Memory B cell (primary cell): ENCODE results near the gene BAIAP2.
"Not testable (repeated sequence)": the region's sequence is repeated elsewhere in the genome, so short reads cannot be mapped to it uniquely, and the experiment has no call there.

ENCODE experiments used
- ATAC-seq: fragments of 150-1000 bp; cut with Tn5 transposase; 2 replicates; pipeline ENCODE4 v1.10.0; 2021; ENCODE audit warnings: low read depth, mild to moderate bottlenecking, moderate library complexity
- DNase-seq, 2 donors: peaks; one replicate each; pipeline ENCODE4 v3.0.0; 2022; ENCODE audit warnings: low spot score in 2 of 2
- H3K27ac Mint-ChIP-seq: one replicate; pipeline ENCODE4 v1.8.0; 2022; ENCODE audit warnings: mild to moderate bottlenecking, moderate library complexity, mixed read lengths
- H3K27me3 Mint-ChIP-seq: one replicate; pipeline ENCODE4 v1.8.0; 2022; ENCODE audit warnings: mixed read lengths
- H3K36me3 Mint-ChIP-seq: one replicate; pipeline ENCODE4 v1.8.0; 2022; ENCODE audit warnings: mild to moderate bottlenecking, mixed read lengths
- H3K4me1 Mint-ChIP-seq: one replicate; pipeline ENCODE4 v1.8.0; 2022; ENCODE audit warnings: mixed read lengths
- H3K4me3 Mint-ChIP-seq: one replicate; pipeline ENCODE4 v1.8.0; 2022; ENCODE audit warnings: mild to moderate bottlenecking, moderate library complexity, mixed read lengths
- H3K9me3 Mint-ChIP-seq: one replicate; pipeline ENCODE4 v1.8.0; 2022; ENCODE audit warnings: mixed read lengths

Gene BAIAP2

DNA sequence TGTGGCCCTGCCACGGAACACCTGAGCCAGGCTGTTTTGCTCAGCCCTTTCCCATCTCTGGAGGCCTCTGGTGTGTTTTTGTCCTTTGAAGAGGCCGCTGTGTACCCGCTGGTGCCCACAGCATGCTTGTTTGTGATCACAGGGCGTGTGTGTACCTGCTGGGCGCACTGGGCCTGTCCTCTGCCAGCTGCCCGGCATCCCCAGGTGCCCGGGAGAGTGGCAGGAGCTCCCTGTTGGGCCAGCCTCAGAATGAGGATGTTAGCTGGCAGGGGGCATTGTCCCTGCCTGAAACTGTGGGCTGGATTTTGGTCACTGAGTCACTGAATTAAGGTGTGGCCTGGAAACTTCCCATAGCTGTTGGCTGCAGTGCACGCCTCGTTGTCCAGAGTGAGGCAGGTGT, 31.1 kb downstream of the BAIAP2 start:
- peaks cover 2% of the 10 kb centered on the region for H3K4me1 Mint-ChIP-seq
- H3K27me3 Mint-ChIP-seq: peaks cover 11% of the 10 kb centered on the region
- ATAC-seq (no peak), DNase-seq (no peak)
- H3K9me3 Mint-ChIP-seq: no peaks in the 10 kb centered on the region
- H3K4me3 Mint-ChIP-seq: no peak overlapping the region
- H3K27ac Mint-ChIP-seq: no peak overlapping the region
- H3K36me3 Mint-ChIP-seq: no peaks in the 10 kb centered on the region

DNA sequence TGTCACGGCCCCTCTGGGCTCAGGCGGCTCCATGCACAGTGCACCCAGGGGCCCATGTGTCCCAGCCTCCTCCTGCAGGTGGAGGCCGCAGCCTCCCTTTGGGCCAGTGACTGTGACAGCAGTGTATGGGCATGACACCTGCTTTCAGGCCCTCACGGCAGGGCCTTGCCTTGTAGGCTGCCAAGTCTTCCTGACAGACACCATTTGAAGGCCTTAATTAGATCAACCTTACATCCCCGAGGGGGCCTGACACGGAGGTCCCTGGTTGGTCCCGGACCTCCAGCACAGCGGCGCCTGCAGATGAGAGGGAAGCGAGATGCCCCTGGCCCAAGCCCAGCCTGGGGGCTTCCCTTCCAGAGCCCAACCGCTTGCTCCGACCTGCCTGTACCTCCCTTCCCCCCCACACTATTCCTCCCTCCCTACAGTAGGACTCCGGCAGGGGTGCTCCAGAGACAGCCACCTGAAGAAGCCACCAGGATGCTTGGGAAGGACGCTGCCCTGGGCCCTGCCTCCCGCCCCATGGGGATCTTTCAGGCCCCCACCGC, 31.9 kb downstream of the BAIAP2 start:
- H3K4me1 Mint-ChIP-seq: peaks cover 2% of the 10 kb centered on the region
- peaks cover 9% of the 10 kb centered on the region for H3K27me3 Mint-ChIP-seq
- H3K27ac Mint-ChIP-seq: no peak overlapping the region
- no peak for DNase-seq
- H3K36me3 Mint-ChIP-seq: no peaks in the 10 kb centered on the region
- ATAC-seq: no peak
- no peak overlapping the region for H3K4me3 Mint-ChIP-seq
- no peaks in the 10 kb centered on the region for H3K9me3 Mint-ChIP-seq

DNA sequence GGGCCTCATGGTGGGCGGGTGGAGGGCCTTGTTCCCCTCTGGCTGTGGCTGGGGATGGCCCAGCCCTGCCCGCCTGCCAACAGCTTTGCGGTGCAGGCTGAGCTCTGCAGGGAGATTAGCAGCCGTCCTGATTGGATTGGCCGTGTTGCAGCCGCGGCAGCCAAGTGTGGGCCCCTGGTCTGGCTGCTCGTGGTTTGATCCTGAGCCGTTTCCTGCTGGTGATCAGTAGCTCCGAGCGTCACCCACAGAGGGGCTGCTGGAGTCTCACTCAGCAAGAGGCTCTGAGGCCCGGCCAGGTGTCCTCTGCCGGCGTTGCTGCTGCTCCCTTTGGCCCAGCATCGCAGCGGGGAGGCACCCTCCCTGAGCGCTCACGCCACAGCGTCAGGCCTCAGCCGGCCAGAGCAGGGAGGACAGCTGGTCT, 32.5 kb downstream of the BAIAP2 start:
- no peak overlapping the region for H3K4me3 Mint-ChIP-seq
- peaks cover 12% of the 10 kb centered on the region for H3K27me3 Mint-ChIP-seq
- H3K4me1 Mint-ChIP-seq: peaks cover 2% of the 10 kb centered on the region
- H3K27ac Mint-ChIP-seq: no peak overlapping the region
- DNase-seq: no peak
- H3K36me3 Mint-ChIP-seq: no peaks in the 10 kb centered on the region
- no peaks in the 10 kb centered on the region for H3K9me3 Mint-ChIP-seq
- ATAC-seq: no peak

DNA sequence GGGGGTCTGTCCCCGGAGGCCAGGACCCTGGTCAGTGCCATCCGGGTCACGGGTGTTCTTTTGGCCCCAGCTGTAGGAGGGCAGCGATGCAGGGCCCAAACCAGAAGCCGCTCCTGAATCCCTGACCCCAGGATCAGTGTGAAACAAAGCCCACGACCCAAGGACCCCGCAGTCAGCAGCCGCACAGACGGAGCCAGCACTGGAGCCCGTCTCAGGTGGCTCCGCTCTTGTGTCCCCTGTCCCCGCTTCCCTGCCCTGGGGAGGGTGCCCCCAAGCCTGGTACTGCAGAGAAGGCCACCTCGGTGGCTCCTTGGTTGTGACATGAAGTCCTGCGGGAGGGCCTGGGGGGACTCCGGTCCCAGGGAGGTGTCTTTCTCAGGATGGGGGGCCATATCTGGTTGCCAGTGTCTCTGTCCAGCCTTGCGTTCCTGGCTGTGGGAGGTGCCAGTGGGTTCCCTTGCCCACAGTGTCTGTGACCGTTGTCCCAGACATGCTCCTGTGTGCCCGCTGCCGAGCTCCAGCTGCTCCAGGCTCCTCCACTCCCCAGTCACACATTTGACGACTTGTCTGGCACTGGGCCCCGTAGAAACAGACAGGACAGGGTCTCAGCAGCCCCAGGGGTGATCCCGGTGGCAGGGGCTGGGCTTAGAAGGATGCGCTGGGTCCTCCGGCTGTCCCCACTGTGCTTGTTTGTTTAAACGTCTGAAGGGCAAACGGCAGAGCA, 33.6 kb downstream of the BAIAP2 start:
- no peak overlapping the region for H3K4me3 Mint-ChIP-seq
- no peaks in the 10 kb centered on the region for H3K9me3 Mint-ChIP-seq
- H3K27ac Mint-ChIP-seq: no peak overlapping the region
- no peaks in the 10 kb centered on the region for H3K36me3 Mint-ChIP-seq
- peaks cover 13% of the 10 kb centered on the region for H3K27me3 Mint-ChIP-seq
- DNase-seq: no peak
- peaks cover 2% of the 10 kb centered on the region for H3K4me1 Mint-ChIP-seq
- no peak for ATAC-seq

DNA sequence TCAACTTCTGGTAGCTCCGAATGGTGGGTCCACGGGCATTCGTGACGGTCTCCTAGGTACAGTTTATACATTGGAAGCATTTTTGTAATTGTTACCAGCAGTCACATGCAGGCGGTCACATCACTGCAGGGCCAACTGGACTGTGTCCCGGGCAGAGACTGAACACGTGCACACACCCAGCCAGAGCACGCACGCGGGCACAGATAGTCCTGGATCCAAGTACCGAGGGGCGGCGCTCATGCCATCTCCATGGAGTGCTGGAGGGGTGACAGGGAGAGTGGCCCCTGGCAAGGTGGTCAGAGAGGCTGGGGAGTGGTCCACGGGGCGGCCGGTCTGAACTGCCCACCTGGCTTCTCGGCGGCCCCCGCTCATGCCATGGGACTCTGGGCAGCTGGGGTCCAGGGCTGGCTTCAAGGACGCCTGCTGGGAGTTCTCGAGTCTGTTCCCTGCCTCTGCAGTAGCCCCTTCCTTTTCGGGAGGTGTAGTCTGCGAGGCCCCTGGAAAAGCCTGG, 34.2 kb downstream of the BAIAP2 start:
- no peak for DNase-seq
- no peak for ATAC-seq
- peaks cover 14% of the 10 kb centered on the region for H3K27me3 Mint-ChIP-seq
- no peak overlapping the region for H3K4me3 Mint-ChIP-seq
- H3K36me3 Mint-ChIP-seq: no peaks in the 10 kb centered on the region
- H3K4me1 Mint-ChIP-seq: no peaks in the 10 kb centered on the region
- H3K9me3 Mint-ChIP-seq: no peaks in the 10 kb centered on the region
- no peak overlapping the region for H3K27ac Mint-ChIP-seq

DNA sequence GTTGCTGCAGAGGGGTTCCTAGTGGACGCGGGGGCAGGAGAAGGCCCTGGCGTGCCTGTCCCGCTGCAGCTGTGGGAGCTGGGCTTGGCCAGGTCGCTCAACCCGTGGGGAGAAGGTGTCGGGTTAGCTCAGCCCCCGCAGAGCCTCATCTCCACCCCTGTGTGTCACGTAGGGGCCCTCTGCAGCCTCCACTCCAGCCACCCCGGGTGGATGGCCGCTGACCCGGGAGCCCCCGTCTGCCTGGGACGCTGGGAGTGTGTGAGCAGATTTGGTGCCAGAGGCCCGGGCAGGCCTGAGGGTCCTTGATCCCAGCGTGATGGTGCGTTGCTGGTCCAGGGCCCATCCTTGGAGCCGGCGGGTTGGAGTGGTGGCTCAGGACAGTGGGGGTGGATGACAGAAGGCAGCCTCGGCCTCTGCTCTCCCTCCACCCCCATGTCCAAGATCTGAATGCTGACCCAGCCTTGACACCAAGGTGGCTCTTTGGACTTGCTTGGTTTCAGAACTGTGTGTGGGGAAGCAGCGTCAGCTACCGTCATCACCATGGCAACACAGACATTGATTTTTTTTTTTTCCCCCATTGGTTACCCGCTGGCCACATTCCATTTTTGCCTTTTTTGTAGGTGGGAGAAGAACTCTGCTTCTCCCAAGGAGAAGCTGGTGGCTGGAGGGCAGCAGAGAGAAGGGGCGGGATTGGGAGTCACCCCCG, 35.7 kb downstream of the BAIAP2 start:
- Mint-ChIP-seq H3K9me3 (no peaks in the 10 kb centered on the region), H3K4me3 (no peak overlapping the region), H3K27me3 (peaks cover 19% of the 10 kb centered on the region), H3K4me1 (no peaks in the 10 kb centered on the region), H3K36me3 (no peaks in the 10 kb centered on the region), H3K27ac (no peak overlapping the region)
- DNase-seq (no peak), ATAC-seq (no peak)

DNA sequence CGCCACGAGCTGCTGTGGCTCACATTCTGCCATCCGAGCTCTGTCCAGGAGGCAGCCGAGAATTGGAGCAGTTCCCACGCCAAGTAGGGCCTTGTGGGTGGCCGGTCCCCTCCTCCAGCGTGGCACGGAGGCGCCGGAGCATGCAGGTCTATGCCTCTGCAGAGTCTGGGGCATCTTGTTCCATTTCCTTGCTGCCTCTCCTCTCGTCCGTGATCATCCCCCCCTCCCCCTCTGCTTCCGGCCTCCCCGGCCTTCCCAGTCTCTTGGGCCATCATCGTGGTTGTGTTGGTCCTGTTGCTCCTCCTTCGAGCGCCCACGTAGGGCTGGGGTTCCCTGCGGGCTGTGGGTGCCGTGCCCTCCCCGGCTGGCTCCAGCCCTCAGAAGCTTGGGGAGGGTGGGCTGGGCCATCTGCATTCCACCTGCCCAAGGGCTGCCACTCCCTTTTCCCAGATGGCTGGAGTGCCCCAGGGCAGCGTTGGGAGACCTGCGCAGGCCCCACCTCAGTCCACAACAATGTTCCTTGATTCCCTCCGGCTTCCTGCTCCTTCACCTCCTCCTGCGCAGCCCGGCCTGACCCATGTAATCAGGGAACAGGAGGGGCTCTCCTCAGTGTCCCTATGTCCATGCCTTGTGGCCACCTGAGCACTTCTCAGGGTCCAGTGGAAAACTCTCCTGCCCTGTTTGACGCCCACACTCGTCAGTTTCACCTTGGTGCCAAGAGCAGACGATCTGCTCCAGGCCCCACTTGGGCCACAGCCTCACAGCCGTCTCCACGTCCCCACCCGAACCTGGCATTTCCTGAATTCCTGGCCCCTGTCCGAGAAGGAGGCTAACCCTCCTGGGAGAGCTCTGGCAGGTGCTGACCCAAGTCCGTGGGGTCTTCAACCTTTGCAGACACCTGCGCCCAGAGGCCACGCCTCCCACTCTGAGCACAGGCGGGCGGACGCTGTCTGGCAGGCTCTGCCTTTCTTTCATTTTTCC, 37.1 kb downstream of the BAIAP2 start:
- no peak for DNase-seq
- no peak for ATAC-seq
- Mint-ChIP-seq H3K4me3 (no peak overlapping the region), H3K27ac (no peak overlapping the region), H3K9me3 (no peaks in the 10 kb centered on the region), H3K27me3 (peaks cover 19% of the 10 kb centered on the region), H3K36me3 (no peaks in the 10 kb centered on the region), H3K4me1 (no peaks in the 10 kb centered on the region)

DNA sequence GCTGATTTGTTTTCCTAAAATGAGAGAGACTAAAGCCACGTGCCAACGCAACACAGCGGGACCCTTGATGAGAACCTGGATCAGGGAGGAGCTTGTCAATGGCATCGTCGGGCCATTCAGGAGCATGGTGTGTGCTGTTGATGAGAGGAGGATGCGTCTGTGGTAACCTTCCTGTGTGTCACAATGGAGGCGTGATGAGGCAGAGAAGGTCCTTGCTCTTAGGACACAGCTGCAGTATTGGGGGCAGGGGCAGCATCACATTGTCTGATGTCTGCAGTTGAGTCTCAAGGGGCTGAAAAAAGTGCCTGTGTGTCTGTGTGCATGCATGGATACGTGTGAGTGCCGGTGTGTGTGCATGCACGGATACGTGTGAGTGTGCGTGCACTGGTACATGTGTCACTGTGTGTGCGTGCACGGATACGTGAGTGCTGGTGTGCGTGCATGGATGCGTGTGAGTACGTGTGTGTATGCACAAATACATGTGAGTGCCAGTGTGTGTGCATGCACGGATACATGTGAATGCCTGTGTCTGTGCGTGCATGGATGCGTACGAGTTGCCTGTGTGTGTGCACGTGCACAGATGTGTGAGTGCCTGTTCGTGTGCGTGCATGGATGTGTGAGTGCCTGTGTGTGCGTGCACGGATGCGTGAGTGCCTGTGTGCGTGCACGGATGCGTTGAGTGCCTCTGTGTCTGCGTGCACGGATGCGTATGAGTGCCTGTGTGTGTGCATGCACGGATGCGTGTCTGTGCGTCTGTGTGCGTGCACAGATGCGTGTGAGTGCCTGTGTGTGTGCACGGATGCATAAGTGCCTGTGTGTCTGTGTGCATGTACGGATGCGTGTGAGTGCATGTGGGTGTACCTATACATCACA, 39.3 kb downstream of the BAIAP2 start:
- no peaks in the 10 kb centered on the region for H3K36me3 Mint-ChIP-seq
- ATAC-seq (no peak), DNase-seq (no peak)
- no peaks in the 10 kb centered on the region for H3K9me3 Mint-ChIP-seq
- peaks cover 22% of the 10 kb centered on the region for H3K27me3 Mint-ChIP-seq
- H3K4me3 Mint-ChIP-seq: no peak overlapping the region
- H3K27ac Mint-ChIP-seq: no peak overlapping the region
- H3K4me1 Mint-ChIP-seq: no peaks in the 10 kb centered on the region

DNA sequence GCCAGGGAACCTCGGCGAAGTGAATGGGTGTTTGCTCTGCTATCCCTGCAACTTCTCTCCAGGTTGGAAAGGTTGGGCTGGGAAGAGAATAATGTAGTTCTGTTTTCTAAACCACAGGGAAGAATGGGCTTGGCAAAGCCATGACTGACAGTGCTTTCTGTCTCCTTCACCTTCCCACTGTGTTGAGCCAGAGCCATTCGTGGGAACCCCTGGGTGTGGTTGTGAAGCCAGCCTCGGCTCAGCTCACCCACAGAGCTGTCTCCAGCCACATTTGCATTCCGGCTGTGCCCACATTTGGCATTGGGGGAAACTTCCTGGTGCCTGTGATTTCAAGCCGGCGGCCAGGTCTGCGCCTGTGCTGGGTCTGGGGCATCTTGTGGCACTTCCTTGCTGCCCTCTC, 39.9 kb downstream of the BAIAP2 start:
- H3K9me3 Mint-ChIP-seq: no peaks in the 10 kb centered on the region
- no peaks in the 10 kb centered on the region for H3K4me1 Mint-ChIP-seq
- no peak for DNase-seq
- H3K4me3 Mint-ChIP-seq: no peak overlapping the region
- no peaks in the 10 kb centered on the region for H3K36me3 Mint-ChIP-seq
- ATAC-seq: no peak
- H3K27ac Mint-ChIP-seq: no peak overlapping the region
- H3K27me3 Mint-ChIP-seq: peaks cover 22% of the 10 kb centered on the region

DNA sequence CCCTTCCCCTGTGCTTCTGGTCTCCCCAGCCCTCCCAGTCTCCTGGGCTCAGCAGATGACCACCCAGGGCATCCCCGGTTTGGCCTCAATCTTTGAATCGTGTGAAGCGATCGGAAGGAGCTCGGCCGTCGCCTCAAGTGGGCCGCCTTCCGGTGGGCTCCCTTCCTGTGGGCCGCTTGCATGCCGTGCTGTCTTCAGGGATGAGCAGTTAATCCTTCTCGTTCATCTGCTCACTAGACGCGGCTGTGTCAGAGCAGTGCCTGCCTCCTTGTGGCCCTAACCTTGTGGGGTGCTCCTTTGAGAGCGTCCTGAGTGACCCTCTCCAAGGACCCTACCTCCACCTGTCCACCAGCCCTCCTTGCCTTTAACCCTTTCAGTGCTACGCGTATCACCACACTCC, 40.4 kb downstream of the BAIAP2 start:
- H3K27ac Mint-ChIP-seq: no peak overlapping the region

DNA sequence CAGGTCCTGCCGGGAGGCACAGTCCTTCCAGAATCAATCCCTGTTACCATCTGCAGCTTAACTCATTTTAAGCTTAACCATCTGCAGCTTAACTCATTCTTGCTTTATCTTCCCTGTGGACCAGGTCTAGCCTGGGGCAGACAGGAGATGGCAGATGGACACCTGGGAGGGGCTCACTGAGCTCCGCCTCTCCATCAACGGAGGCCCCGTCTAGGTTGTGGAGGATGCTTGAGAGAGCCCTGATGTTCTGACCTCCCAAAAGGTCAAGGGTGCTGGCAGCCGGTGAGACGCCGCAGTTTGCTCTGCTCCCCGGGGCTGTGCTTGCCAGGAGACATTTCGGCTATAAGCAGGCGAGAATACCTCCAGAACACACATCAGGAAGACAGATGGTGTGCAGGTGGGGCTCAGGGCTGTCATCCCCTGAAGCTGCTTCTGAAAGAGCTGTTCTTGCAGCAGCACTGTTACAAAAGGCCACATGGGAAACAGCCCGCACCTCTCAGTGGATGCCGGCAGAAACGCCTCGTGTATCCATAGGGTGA, 41.3 kb downstream of the BAIAP2 start:
- DNase-seq: no peak
- Mint-ChIP-seq H3K27me3 (peaks cover 20% of the 10 kb centered on the region), H3K9me3 (no peaks in the 10 kb centered on the region), H3K36me3 (no peaks in the 10 kb centered on the region), H3K27ac (no peak overlapping the region), H3K4me3 (no peak overlapping the region), H3K4me1 (no peaks in the 10 kb centered on the region)
- ATAC-seq: no peak

More for the DNA sequence above, 40.4 kb downstream of the BAIAP2 start:
- no peak overlapping the region for H3K4me3 Mint-ChIP-seq
- H3K36me3 Mint-ChIP-seq: no peaks in the 10 kb centered on the region
- no peaks in the 10 kb centered on the region for H3K4me1 Mint-ChIP-seq
- H3K27me3 Mint-ChIP-seq: peaks cover 18% of the 10 kb centered on the region
- ATAC-seq: no peak
- DNase-seq: no peak
- H3K9me3 Mint-ChIP-seq: no peaks in the 10 kb centered on the region

DNA sequence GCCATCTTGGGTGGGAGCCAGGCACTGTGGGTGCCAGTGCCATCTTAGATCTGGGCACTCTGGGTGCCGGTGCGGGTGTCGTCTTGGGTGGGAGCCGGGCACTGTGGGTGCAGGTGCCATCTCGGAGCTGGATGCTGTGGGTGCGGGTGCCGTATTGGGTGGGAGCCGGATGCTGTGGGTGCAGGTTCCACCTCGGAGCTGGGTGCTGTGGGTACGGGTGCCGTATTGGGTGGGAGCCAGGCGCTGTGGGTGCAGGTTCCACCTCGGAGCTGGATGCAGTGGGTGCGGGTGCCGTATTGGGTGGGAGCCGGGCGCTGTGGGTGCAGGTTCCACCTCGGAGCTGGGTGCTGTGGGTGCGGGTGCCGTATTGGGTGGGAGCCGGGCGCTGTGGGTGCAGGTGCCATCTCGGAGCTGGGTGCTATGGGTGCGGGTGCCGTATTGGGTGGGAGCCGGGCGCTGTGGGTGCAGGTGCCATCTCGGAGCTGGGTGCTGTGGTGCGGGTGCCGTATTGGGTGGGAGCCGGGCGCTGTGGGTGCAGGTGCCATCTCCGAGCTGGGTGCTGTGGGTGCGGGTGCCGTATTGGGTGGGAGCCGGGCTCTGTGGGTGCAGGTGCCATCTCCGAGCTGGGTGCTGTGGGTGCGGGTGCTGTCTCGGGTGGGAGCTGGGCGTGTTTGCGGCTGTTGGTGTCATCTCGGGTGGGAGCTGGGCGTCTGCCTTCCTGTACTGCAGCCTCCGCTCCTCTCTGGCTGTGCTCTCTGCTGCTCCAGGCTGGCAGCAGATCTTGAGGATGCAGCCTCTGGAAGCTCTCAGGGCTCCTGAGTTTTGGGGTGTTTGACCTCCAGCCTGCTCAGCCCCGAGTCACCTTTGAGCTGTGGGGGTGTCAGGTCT, 43.3 kb downstream of the BAIAP2 start:
- H3K27me3 Mint-ChIP-seq: peaks cover 19% of the 10 kb centered on the region
- not testable (repeated sequence) for H3K4me1 Mint-ChIP-seq, H3K9me3 Mint-ChIP-seq, H3K36me3 Mint-ChIP-seq, H3K27ac Mint-ChIP-seq, DNase-seq, H3K4me3 Mint-ChIP-seq, ATAC-seq
